Measurements from ENCODE around the gene GSX1.
"Not testable (repeated sequence)": the region's sequence is repeated elsewhere in the genome, so short reads cannot be mapped to it uniquely, and the experiment has no call there.

The GSX1 gene

GRCh38 chr13:27792393-27793218 lies at the start of gene GSX1:
TSS of gene GSX1 (plus strand) at chr13:27792483. CDS start at chr13:27792691, 208 bp downstream.
- TF ChIP-seq CTCF (IDR thresholded peaks at IDR 0.05; ENCODE audit: extremely low read depth, missing control alignments): no peak
- DNase-seq (ENCODE audit: low spot score): peak; percentile 79

GRCh38 chr13:27744801-27745200 lies 47.5 kb upstream of the GSX1 start:
- no peak for DNase-seq (ENCODE audit: low spot score)
- no peak for TF ChIP-seq CTCF (IDR thresholded peaks at IDR 0.05; ENCODE audit: extremely low read depth, missing control alignments)

GRCh38 chr13:27745301-27745700 lies 47.0 kb upstream of the GSX1 start:
- no peak for DNase-seq (ENCODE audit: low spot score)
- no peak for TF ChIP-seq CTCF (IDR thresholded peaks at IDR 0.05; ENCODE audit: extremely low read depth, missing control alignments)

GRCh38 chr13:27748143-27748542 lies 44.1 kb upstream of the GSX1 start:
- DNase-seq (ENCODE audit: low spot score): not testable (repeated sequence)

GRCh38 chr13:27751953-27752532 lies 40.2 kb upstream of the GSX1 start:
- no peak for TF ChIP-seq CTCF (IDR thresholded peaks at IDR 0.05; ENCODE audit: extremely low read depth, missing control alignments)
- no peak for DNase-seq (ENCODE audit: low spot score)

GRCh38 chr13:27765650-27766049 lies 26.6 kb upstream of the GSX1 start:
- no peak for TF ChIP-seq CTCF (IDR thresholded peaks at IDR 0.05; ENCODE audit: extremely low read depth, missing control alignments)
- no peak for DNase-seq (ENCODE audit: low spot score)

GRCh38 chr13:27770809-27771208 lies 21.5 kb upstream of the GSX1 start:
- peak; percentile 58 for DNase-seq (ENCODE audit: low spot score)
- TF ChIP-seq CTCF (IDR thresholded peaks at IDR 0.05; ENCODE audit: extremely low read depth, missing control alignments): peak; percentile 59

Data from GM20000 (cell line).